SKM-1 treated with dmso at 0.1 percent for 144 hours (cell line): ENCODE results near the gene TACR1.
A peak's percentile ranks its signal among the peaks of the same experiment; 100 is the strongest.
"Not testable (repeated sequence)": the region's sequence is repeated elsewhere in the genome, so short reads cannot be mapped to it uniquely, and the experiment has no call there.

Experiments
- DNase-seq: peaks from one replicate; lab custom pipeline; 2025; ENCODE audit not compliant: unreplicated experiment; lab: John Stamatoyannopoulos, UW

The TACR1 gene

GRCh38 chr2:75199428-75200011 is at the start of gene TACR1:
Gene TACR1 (minus strand): TSS chr2:75199520. CDS start chr2:75198934, 586 bp downstream.
- no peak for DNase-seq

GRCh38 chr2:75248581-75248980 is 49.3 kb upstream of the TACR1 start:
- not testable (repeated sequence) for DNase-seq

GRCh38 chr2:75246441-75247167 is 47.3 kb upstream of the TACR1 start:
- no peak for DNase-seq

- no peak for DNase-seq
These were observed 43.9 kb upstream of the TACR1 start for GRCh38 chr2:75243219-75243618.

- peak; percentile 15 for DNase-seq
These were observed 42.4 kb upstream of the TACR1 start for GRCh38 chr2:75241696-75242095.

DNA sequence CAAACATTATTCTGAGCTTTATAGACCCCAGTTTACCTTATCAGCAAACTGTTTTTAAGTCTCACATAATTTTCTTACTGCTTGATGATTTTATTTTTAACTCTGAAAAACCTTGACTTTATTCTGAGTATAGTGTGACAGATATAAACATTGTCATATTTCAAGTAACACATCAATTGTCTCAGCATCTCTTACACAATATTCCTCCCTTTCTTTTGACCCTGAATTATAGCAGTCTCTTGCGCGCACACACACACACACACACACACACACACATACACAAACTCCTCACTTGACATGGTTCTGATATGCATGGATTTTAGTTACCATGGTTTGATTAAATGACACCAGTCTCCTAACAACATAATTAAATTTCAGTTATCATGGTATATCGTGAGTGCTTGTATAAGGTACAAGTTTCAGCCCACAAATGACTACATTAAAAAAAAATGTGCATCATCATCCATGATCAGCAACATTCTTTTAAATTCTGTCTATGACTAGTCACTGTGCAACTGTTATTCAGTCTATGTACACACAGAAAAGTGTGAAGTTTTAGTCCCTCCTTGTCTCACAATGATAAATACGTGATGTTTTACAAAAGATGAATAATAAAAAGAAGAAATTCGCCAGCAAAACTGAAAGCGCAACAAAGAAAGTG is 39.5 kb upstream of the TACR1 start:
- no peak for DNase-seq

- DNase-seq: no peak
These were observed 38.0 kb upstream of the TACR1 start for GRCh38 chr2:75237296-75237695.

GRCh38 chr2:75233965-75234364 is 34.6 kb upstream of the TACR1 start:
- DNase-seq: no peak

DNA sequence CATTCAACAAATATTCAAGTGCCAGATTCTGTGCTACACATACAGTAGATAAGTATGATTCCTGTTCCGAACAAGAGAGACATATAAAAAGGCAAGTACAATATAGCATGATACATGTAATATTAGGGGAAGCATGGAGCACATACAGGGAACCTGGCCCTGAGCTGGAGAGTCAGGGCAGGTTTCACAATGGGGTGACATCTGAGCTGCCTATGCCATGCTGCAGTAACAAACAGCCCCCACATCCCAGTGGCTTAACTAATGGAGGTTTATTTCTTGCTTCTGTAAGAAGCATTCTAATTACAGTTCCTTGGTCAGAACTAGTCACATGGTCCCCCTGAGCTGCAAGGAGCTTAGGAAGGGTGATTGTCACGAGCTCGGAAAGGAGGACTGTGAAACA is 27.3 kb upstream of the TACR1 start:
- DNase-seq: no peak

- DNase-seq: no peak
These were observed 26.8 kb upstream of the TACR1 start for GRCh38 chr2:75226099-75226498.

GRCh38 chr2:75224636-75225094 is 25.3 kb upstream of the TACR1 start:
- DNase-seq: no peak

DNA sequence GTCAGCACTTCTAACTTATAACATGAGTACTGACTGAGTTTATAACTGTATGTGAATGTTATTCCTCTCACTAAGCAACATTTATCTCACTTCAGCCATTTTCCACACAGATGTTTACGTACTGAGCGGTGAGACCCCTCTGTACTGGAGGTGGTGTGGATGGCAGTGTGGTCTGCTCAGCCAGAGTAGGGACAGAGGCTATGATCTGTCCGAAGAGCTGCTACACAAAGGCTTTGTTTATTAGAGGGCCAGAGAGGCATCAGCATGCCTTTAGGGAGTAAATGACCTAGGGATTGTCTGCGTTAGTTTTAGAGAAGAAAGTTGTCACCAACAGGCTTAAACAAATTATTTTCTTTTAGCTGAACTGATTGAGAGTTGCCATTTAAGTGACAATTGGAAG is 23.2 kb upstream of the TACR1 start:
- no peak for DNase-seq

DNA sequence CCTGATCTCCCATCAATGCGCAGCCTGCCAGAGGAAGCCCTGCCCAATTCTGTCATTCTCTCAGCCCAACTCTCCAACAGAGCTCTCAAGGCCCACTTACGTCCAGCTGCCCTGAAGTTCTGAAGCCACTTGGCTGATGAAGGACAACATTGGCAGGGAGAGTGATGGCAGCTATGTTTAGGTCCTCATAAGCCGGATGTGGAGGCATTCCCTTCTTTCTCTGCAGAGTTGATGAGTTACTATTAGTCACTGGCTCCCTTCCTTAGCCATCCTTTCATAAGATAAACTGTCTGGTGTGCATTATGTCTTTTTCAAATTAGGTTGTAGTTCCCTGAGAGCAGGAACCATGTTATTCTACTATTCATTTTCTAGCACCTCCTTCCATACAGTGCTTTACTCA is 22.5 kb upstream of the TACR1 start:
- no peak for DNase-seq

DNA sequence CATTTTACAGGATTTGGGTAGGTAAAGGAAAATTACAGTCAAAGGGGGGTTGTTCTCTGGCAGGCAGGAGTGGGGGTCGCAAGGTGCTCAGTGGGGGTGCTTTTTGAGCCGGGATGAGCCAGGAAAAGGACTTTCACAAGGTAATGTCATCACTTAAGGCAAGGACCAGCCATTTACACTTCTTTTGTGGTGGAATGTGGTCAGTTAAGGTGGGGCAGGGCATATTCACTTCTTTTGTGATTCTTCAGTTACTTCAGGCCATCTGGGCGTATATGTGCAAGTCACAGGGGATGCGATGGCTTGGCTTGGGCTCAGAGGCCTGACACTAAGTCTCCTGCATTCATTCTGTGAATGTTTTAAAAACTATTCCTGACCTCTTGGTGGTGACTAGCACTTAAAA is 19.9 kb upstream of the TACR1 start:
- not testable (repeated sequence) for DNase-seq

- DNase-seq: no peak
These were observed 12.0 kb upstream of the TACR1 start for GRCh38 chr2:75211266-75211770.

- DNase-seq: no peak
These were observed 11.1 kb upstream of the TACR1 start for GRCh38 chr2:75210409-75210808.

DNA sequence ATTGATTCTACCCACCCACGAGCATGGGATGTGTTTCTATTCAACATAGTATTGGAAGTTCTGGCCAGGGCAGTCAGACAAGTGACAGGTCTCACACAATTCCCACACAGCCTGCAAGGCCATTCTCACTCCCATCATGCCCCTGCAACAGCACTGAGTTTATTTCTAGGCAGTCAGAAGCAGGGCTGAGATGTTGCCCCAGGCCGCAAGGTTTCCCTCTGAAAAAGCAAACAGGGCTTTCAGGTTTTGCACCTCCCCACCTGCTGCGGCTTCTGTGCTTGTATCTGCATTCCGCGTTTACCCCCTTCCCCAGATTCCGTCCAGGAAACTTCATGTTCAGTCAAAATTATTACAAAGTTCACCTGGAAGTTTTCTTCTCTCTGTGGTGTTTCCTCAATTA is 9.4 kb upstream of the TACR1 start:
- DNase-seq: no peak

DNA sequence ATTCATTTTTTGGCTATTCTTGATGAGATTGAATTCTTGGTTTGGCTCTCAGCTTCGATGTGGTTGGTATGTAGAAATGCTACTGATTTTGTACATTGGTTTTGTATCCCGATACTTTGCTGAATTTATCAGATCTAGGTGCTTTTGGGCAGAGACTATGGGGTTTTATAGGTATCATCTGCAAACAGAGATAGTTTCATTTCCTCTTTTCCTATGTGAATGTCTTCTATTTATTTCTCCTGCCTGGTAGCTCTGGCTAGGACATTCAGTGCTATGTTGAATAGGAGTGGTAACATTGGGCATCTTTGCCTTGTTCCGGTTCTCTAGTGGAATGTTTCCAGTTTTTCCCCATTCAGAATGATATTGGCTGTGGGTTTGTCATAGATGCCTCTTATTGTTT is 5.5 kb upstream of the TACR1 start:
- no peak for DNase-seq

DNA sequence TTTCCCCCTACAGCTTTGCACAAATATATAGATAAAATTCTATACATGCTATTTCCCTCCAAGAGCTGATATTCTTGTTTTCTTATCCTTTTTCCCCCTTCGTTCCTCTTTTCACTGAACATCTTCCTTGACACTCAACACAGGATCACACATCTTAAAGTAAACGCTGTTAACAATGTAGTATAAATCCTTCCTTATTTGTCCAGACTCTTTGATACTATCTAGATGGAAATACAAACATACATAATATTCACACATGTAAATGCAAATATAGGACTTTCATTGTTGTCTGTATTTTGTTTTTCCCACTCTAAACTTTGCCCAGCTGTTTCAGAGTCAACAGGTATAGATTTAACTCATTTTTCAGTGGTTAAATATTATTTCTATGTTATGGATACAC is 3.0 kb upstream of the TACR1 start:
- no peak for DNase-seq

- no peak for DNase-seq
These were observed 1.1 kb upstream of the TACR1 start for GRCh38 chr2:75200140-75201096.
